T-helper 9 cell (primary cell): ENCODE results near the gene AAK1.
A peak's percentile ranks its signal among the peaks of the same experiment; 100 is the strongest.
"Not testable (repeated sequence)": the region's sequence is repeated elsewhere in the genome, so short reads cannot be mapped to it uniquely, and the experiment has no call there.

Experiments
- DNase-seq: peaks from one replicate; pipeline ENCODE4 v3.0.0-alpha.2; 2020

AAK1 gene

GRCh38 chr2:69436938-69437750 lies 206.4 kb downstream of the AAK1 start, which contains the start of gene NFU1:
NFU1 (minus strand) TSS chr2:69437435; CDS start chr2:69437422, 13 bp downstream.
- peak; percentile 71 for DNase-seq

DNA sequence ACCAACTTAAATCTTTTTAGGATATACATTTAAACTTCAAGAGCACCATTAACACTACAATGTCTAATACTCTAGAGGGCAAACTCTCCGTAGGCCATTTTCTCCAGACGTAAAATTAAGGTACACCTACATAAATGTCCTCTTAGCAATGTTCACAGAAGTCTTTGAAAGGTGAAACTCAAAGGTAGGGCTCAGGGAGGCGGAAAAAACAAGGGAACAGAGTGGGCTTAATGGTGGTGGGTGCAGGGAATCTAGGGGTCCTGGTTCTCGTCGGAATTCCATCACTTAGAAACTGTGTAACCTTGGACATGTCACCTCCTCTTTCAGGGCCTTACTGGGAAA lies 207.0 kb downstream of the AAK1 start:
- no peak for DNase-seq

DNA sequence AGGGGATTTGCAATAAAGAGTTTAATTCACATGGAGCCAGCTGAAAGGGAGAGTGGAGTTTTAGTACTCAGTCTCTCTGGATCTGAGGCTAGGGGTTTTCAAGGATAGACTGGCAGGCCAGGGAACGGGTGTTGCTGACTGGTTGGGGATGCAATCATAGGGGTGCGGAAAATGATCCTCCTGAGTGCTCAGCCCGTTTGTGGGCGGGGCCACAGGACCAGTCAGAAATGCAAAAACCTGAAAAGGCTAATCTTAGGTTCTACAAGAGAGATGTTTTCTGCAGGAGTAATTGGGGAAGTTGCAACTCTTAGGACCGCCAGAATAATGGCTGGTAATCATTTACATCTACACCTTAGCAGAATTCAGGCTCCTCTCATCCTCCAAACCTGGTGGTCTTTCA lies 208.8 kb downstream of the AAK1 start:
- DNase-seq = no peak

DNA sequence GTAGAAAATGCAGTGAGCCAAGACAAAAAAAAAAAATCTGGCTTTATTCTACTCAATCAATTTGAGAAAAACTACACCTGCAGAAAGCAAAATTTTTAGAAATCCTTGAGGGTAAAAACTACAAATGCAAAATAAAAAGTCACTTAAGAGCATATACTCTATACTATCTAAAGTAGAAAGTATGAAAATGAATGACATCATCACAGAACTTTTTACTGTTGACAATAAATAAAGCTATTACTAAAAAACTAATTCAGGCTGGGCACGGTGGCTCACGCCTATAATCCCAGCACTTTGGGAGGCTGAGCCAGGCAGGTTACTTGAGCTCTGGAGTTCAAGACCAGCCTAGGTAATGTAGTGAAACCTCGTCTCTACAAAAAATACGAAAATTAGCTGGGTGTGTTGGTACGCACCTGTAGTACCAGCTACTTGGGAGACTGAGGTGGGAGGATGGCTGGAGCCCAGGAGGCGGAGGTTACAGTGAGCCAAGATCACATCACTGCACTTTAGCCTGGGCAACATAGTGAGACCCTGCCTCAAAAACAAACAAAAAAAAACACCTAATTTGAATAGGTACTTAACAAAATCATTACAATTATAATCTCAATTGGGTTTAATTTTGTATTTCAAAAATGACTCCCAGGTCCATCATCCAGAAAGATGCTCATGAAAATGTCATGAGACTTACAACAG lies 213.9 kb downstream of the AAK1 start:
- no peak for DNase-seq

GRCh38 chr2:69428981-69429380 lies 214.6 kb downstream of the AAK1 start:
- no peak for DNase-seq

DNA sequence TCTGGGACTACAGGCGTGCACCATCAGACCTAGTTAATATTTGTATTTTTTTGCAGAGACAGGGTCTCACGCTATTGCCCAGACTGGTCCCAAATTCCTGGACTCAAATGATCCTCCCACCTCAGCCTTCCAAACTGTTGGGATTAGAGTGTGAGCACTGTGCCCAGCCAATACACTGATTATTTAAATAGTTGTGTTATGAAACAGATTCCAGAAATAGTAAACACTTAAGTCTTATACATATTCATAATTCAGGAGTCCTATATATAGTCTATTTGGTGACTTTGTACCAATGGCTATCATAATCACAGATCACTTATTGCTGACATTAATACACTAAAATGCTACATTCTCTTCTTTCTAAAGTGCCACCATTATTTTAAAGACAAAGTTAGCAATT lies 219.1 kb downstream of the AAK1 start:
- no peak for DNase-seq

GRCh38 chr2:69422198-69422597 lies 221.3 kb downstream of the AAK1 start:
- no peak for DNase-seq

DNA sequence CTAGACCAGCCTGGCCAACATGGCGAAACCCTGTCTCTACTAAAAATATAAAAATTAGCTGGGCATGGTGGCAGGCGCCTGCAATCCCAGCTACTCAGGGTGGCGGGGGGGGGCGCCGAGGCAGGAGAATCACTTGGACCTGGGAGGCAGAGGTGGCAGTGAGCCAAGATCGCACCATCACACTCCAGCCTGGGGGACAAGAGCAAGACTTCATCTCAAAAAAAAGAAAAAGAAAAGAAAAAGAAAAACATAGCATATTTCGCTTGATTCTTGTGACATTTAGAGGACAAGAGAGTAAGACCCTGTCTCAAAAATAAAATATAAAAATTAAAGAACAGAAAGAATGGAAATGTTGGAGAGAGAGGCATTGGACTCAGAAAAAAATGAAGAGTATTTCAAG lies 224.4 kb downstream of the AAK1 start:
- not testable (repeated sequence) for DNase-seq

DNA sequence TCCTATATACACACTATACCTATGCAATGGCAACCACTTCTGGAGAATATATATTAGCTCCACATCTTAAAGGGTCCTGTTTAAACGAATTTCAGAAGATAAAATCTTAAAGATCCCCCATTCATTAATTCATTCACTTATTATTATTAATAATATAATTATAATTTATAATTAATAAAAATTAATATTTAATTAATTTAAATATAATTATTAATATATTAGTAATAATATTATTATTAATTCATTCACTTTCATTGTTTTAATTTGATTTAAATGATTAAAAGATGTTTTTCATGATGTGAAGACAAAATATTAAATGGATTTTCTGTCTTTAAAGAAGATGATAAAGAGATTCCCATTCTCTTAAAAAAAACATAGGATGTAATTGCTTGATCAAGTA lies 227.4 kb downstream of the AAK1 start:
- no peak for DNase-seq
